Dedifferentiated amniotic fluid mesenchymal stem cell (primary cell): Measurements from ENCODE around the gene RNF215.

Experiments used
- DNase-seq: peaks from one replicate; pipeline ENCODE4 v3.0.0-alpha.2; 2016; ENCODE audit errors: extremely low spot score

The RNF215 gene

GRCh38 chr22:30396871-30397655 lies 9.9 kb upstream of the RNF215 start, which contains the start of gene SEC14L2:
Gene SEC14L2, plus strand, starts transcription at chr22:30397018. Its CDS starts 99 bp downstream, at chr22:30397117.
- peak; percentile 32 for DNase-seq

- DNase-seq = no peak
Observed at GRCh38 chr22:30393885-30394284, 6.7 kb upstream of the RNF215 start.

GRCh38 chr22:30393322-30393680 lies 6.1 kb upstream of the RNF215 start:
- no peak for DNase-seq

- no peak for DNase-seq
Observed at GRCh38 chr22:30392661-30393321, 5.6 kb upstream of the RNF215 start.

GRCh38 chr22:30390974-30391691 lies 3.9 kb upstream of the RNF215 start:
- DNase-seq = peak; percentile 43

- no peak for DNase-seq
Observed at GRCh38 chr22:30386608-30386959, 627 bp downstream of the RNF215 start.

GRCh38 chr22:30385942-30386341 lies 1.3 kb downstream of the RNF215 start:
- no peak for DNase-seq

- DNase-seq = no peak
Observed at GRCh38 chr22:30383061-30383460, 4.2 kb downstream of the RNF215 start.

- DNase-seq = no peak
Observed at GRCh38 chr22:30382340-30382739, 4.9 kb downstream of the RNF215 start.

- DNase-seq = no peak
Observed at GRCh38 chr22:30381264-30381663, 5.9 kb downstream of the RNF215 start.

GRCh38 chr22:30380011-30380410 lies 7.2 kb downstream of the RNF215 start:
- no peak for DNase-seq

GRCh38 chr22:30375312-30375849 lies 11.8 kb downstream of the RNF215 start:
- DNase-seq = no peak

GRCh38 chr22:30373331-30374325 lies 13.6 kb downstream of the RNF215 start:
- no peak for DNase-seq

- no peak for DNase-seq
Observed at GRCh38 chr22:30372915-30373314, 14.3 kb downstream of the RNF215 start.

GRCh38 chr22:30371981-30372380 lies 15.2 kb downstream of the RNF215 start:
- DNase-seq = no peak

GRCh38 chr22:30371321-30371720 lies 15.9 kb downstream of the RNF215 start:
- no peak for DNase-seq

GRCh38 chr22:30370641-30371230 lies 16.5 kb downstream of the RNF215 start:
- no peak for DNase-seq

GRCh38 chr22:30368420-30368819 lies 18.8 kb downstream of the RNF215 start:
- no peak for DNase-seq

GRCh38 chr22:30365891-30366290 lies 21.3 kb downstream of the RNF215 start:
- no peak for DNase-seq

- DNase-seq = no peak
Observed at GRCh38 chr22:30362651-30363281, 24.4 kb downstream of the RNF215 start.
